ENCODE data around the gene LEMD3. TPM values are rescaled to one million over a fixed set of nuclear protein-coding genes. Genes with fewer than 3 reads are reported as not detected.

The LEMD3 gene
- total and polyA plus RNA-seq, 2 experiments from 2014 or later = 8.6 to 17.9 TPM

GRCh38 chr12:65248656-65249633, 79.6 kb downstream of the LEMD3 start:
- H3F3A ChIP-seq (ENCODE audit: insufficient read depth) = no peaks in the 10 kb centered on the region
- no peaks in the 10 kb centered on the region for H3K9me2 ChIP-seq (ENCODE audit: insufficient read depth)
- no peak overlapping the region for H2AFZ ChIP-seq
- no peaks in the 10 kb centered on the region for H3K27me3 ChIP-seq (replicated peaks; ENCODE audit: insufficient read depth)
- TF ChIP-seq EZH2 (IDR thresholded peaks at IDR 0.05; ENCODE audit: insufficient read depth, poor library complexity, severe bottlenecking) (no peak), EZH2phosphoT487 (IDR thresholded peaks at IDR 0.05; ENCODE audit: insufficient read depth, low read depth) (no peak)
- H3K9ac ChIP-seq = no peak overlapping the region
- 52 to 56% methylated on average over 2 of the region's 2 CpGs for WGBS, 2 experiments (ENCODE audit: low coverage in 1 of 2, low lambda C conversion rate in 2 of 2, missing lambda C conversion rate in 2 of 2)
- H3K9me3 ChIP-seq (ENCODE audit: low read depth) = no peaks in the 10 kb centered on the region
- no peak overlapping the region for H3K4me2 ChIP-seq (ENCODE audit: unreplicated experiment)
- in situ Hi-C loops (cut with MboI) = no loop called here
- H3K36me3 ChIP-seq (ENCODE audit: low read depth) = peaks cover 15% of the 10 kb centered on the region
- no peaks in the 10 kb centered on the region for H3K4me1 ChIP-seq (ENCODE audit: insufficient read depth)
- H3K4me3 ChIP-seq = no peak overlapping the region
- H3K79me2 ChIP-seq (ENCODE audit: insufficient read depth) = no peaks in the 10 kb centered on the region
- peak; percentile 35 for DNase-seq
- no peak overlapping the region for H3K27ac ChIP-seq
- no peaks in the 10 kb centered on the region for H4K20me1 ChIP-seq (ENCODE audit: insufficient read depth)

DNA sequence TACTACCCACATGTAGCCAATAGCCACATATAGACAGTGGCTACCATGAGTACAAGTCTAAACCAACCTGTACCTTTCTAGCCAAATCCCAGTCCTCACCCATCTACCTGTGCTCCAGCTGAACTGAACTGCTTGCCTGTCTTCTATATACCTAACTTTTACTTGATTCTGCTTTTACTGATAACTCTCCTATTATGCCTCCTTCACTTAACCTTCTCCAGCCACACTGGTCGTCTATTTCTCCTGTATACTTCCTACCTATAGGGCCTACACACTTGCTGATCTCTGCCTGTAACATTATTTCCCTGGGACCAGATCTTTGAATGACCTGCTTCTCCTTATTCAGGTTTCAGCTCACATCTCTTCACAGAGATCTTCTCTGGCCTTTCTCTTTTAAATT, 83.1 kb downstream of the LEMD3 start:
- no peak overlapping the region for H3K9ac ChIP-seq
- H3K9me3 ChIP-seq (ENCODE audit: low read depth) = no peaks in the 10 kb centered on the region
- WGBS, 2 experiments (ENCODE audit: low coverage in 1 of 2, low lambda C conversion rate in 2 of 2, missing lambda C conversion rate in 2 of 2) = 97 to 100% methylated on average over 1 of the region's 1 CpG
- H2AFZ ChIP-seq = no peak overlapping the region
- in situ Hi-C loops (cut with MboI) = no loop called here
- H3K27me3 ChIP-seq (replicated peaks; ENCODE audit: insufficient read depth) = no peaks in the 10 kb centered on the region
- H4K20me1 ChIP-seq (ENCODE audit: insufficient read depth) = no peaks in the 10 kb centered on the region
- H3K36me3 ChIP-seq (ENCODE audit: low read depth) = 0 out of 2 replicates have a peak, but pooled peaks cover 4% of the 10 kb centered on the region
- H3F3A ChIP-seq (ENCODE audit: insufficient read depth) = no peaks in the 10 kb centered on the region
- no peak overlapping the region for H3K4me3 ChIP-seq
- no peak for TF ChIP-seq EZH2 (IDR thresholded peaks at IDR 0.05; ENCODE audit: insufficient read depth, poor library complexity, severe bottlenecking)
- no peak for TF ChIP-seq EZH2phosphoT487 (IDR thresholded peaks at IDR 0.05; ENCODE audit: insufficient read depth, low read depth)
- H3K4me1 ChIP-seq (ENCODE audit: insufficient read depth) = no peaks in the 10 kb centered on the region
- no peaks in the 10 kb centered on the region for H3K9me2 ChIP-seq (ENCODE audit: insufficient read depth)
- no peak overlapping the region for H3K27ac ChIP-seq
- H3K79me2 ChIP-seq (ENCODE audit: insufficient read depth) = no peaks in the 10 kb centered on the region
- no peak for DNase-seq
- no peak overlapping the region for H3K4me2 ChIP-seq (ENCODE audit: unreplicated experiment)

GRCh38 chr12:65257986-65258385, 88.6 kb downstream of the LEMD3 start:
- in situ Hi-C loops (cut with MboI) = no loop called here
- Histone ChIP-seq H3K4me3 (no peak overlapping the region), H3K9me2 (ENCODE audit: insufficient read depth) (no peaks in the 10 kb centered on the region), H2AFZ (no peak overlapping the region), H3K27ac (no peak overlapping the region), H3K4me1 (ENCODE audit: insufficient read depth) (no peaks in the 10 kb centered on the region), H3F3A (ENCODE audit: insufficient read depth) (no peaks in the 10 kb centered on the region), H4K20me1 (ENCODE audit: insufficient read depth) (no peaks in the 10 kb centered on the region), H3K79me2 (ENCODE audit: insufficient read depth) (no peaks in the 10 kb centered on the region), H3K4me2 (ENCODE audit: unreplicated experiment) (no peak overlapping the region), H3K36me3 (ENCODE audit: low read depth) (no peaks in the 10 kb centered on the region), H3K9ac (no peak overlapping the region), H3K27me3 (replicated peaks; ENCODE audit: insufficient read depth) (no peaks in the 10 kb centered on the region), H3K9me3 (ENCODE audit: low read depth) (no peaks in the 10 kb centered on the region)
- TF ChIP-seq EZH2 (IDR thresholded peaks at IDR 0.05; ENCODE audit: insufficient read depth, poor library complexity, severe bottlenecking) (no peak), EZH2phosphoT487 (IDR thresholded peaks at IDR 0.05; ENCODE audit: insufficient read depth, low read depth) (no peak)
- DNase-seq = no peak

DNA sequence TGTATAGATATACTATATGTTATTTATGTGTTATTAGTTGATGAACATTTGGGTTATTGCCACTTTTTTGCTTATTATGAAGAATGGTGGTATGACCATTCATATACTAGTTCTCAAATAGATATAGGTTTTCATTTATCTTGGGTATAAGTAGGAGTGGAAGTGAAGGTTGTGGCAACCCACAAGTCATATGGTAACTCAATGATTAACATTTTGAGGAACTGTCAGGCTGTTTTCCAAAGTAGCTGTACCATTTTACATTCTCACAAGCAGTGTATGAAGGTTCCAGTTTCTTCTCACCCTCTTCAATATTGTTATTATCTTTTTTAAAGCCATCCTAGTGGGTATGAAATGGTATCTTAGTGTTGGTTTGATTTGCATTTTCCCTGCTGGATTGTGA, 90.1 kb downstream of the LEMD3 start:
- Histone ChIP-seq H3K27ac (no peak overlapping the region), H3K4me3 (no peak overlapping the region), H3K9me3 (ENCODE audit: low read depth) (no peaks in the 10 kb centered on the region), H3F3A (ENCODE audit: insufficient read depth) (no peaks in the 10 kb centered on the region), H3K9ac (no peak overlapping the region), H3K36me3 (ENCODE audit: low read depth) (no peaks in the 10 kb centered on the region), H3K4me2 (ENCODE audit: unreplicated experiment) (no peak overlapping the region), H3K9me2 (ENCODE audit: insufficient read depth) (no peaks in the 10 kb centered on the region), H3K4me1 (ENCODE audit: insufficient read depth) (no peaks in the 10 kb centered on the region), H3K27me3 (replicated peaks; ENCODE audit: insufficient read depth) (no peaks in the 10 kb centered on the region), H2AFZ (no peak overlapping the region), H4K20me1 (ENCODE audit: insufficient read depth) (no peaks in the 10 kb centered on the region), H3K79me2 (ENCODE audit: insufficient read depth) (no peaks in the 10 kb centered on the region)
- in situ Hi-C loops (cut with MboI) = no loop called here
- TF ChIP-seq EZH2phosphoT487 (IDR thresholded peaks at IDR 0.05; ENCODE audit: insufficient read depth, low read depth) (no peak), EZH2 (IDR thresholded peaks at IDR 0.05; ENCODE audit: insufficient read depth, poor library complexity, severe bottlenecking) (no peak)
- DNase-seq = no peak
